NOMO-1 (cell line): ENCODE data around the gene CFAP58.

ENCODE experiments used
- DNase-seq, 2 experiments: peaks; one replicate each; lab custom pipeline; 2025; ENCODE audit not compliant: unreplicated experiment in 2 of 2; lab: John Stamatoyannopoulos, UW

The CFAP58 gene

GRCh38 chr10:104472957-104473745 is 119.5 kb downstream of the CFAP58 start:
- no peak for DNase-seq

GRCh38 chr10:104478380-104478779 is 124.7 kb downstream of the CFAP58 start:
- no peak for DNase-seq

GRCh38 chr10:104479906-104480593 is 126.4 kb downstream of the CFAP58 start:
- no peak for DNase-seq

- no peak for DNase-seq
These were observed 127.2 kb downstream of the CFAP58 start for GRCh38 chr10:104480797-104481196.

- DNase-seq, result no peak
These were observed 129.9 kb downstream of the CFAP58 start for GRCh38 chr10:104483582-104483981.

- no peak for DNase-seq
These were observed 132.0 kb downstream of the CFAP58 start for GRCh38 chr10:104485632-104486031.

GRCh38 chr10:104486803-104487202 is 133.2 kb downstream of the CFAP58 start:
- DNase-seq, result no peak

- no peak for DNase-seq
These were observed 134.3 kb downstream of the CFAP58 start for GRCh38 chr10:104487794-104488438.

- DNase-seq, result no peak
These were observed 134.8 kb downstream of the CFAP58 start for GRCh38 chr10:104488439-104488832.

- DNase-seq, result no peak
These were observed 138.8 kb downstream of the CFAP58 start for GRCh38 chr10:104492329-104492940.

GRCh38 chr10:104498347-104499081 is 144.9 kb downstream of the CFAP58 start:
- DNase-seq, result no peak

- DNase-seq, result no peak
These were observed 147.8 kb downstream of the CFAP58 start for GRCh38 chr10:104501449-104501848.

GRCh38 chr10:104501864-104502579 is 148.4 kb downstream of the CFAP58 start:
- no peak for DNase-seq

- no peak for DNase-seq
These were observed 149.3 kb downstream of the CFAP58 start for GRCh38 chr10:104502907-104503306.
